Suprapubic skin (tissue), 4 donors: ENCODE measurements around the gene TMEFF2.

Experiments used
- CTCF ChIP-seq, 2 donors: fragments of 200-600 bp in 1 of 2; fragments of 450-650 bp in 1 of 2; sonication (generic) in 1 of 2; IDR thresholded peaks; one replicate each; pipeline ENCODE4 v1.5.1; 2016 to 2019; ENCODE audit warnings: antibody characterized with exemption in 2 of 2, mild to moderate bottlenecking in 1 of 2, moderate library complexity in 1 of 2
- POLR2A ChIP-seq, 2 donors: fragments of 450-650 bp; IDR thresholded peaks; one replicate each; pipeline ENCODE4 v1.6.1; 2017; ENCODE audit warnings: antibody characterized with exemption in 2 of 2, mild to moderate bottlenecking in 2 of 2, moderate library complexity in 2 of 2
- POLR2AphosphoS5 ChIP-seq, 3 donors: sonication (generic); formaldehyde crosslinking; IDR thresholded peaks; one replicate each; pipeline ENCODE4 v1.6.1; 2017; ENCODE audit warnings: antibody characterized with exemption in 3 of 3

- TF ChIP-seq CTCF (IDR thresholded peaks at IDR 0.05), result no peak
- TF ChIP-seq POLR2A (IDR thresholded peaks at IDR 0.05), result no peak
- TF ChIP-seq POLR2AphosphoS5 (IDR thresholded peaks at IDR 0.05), result no peak
These were observed 289.4 kb downstream of the TMEFF2 start for GRCh38 chr2:191905336-191905735.
